Measurements from ENCODE around the gene PRSS3.
"Not testable (repeated sequence)": the region's sequence is repeated elsewhere in the genome, so short reads cannot be mapped to it uniquely, and the experiment has no call there.

The PRSS3 gene

GRCh38 chr9:33787839-33788238 is 7.5 kb upstream of the PRSS3 start:
- no peak for DNase-seq

- DNase-seq, result not testable (repeated sequence)
Measured at GRCh38 chr9:33789429-33789828, 5.9 kb upstream of the PRSS3 start.

DNA sequence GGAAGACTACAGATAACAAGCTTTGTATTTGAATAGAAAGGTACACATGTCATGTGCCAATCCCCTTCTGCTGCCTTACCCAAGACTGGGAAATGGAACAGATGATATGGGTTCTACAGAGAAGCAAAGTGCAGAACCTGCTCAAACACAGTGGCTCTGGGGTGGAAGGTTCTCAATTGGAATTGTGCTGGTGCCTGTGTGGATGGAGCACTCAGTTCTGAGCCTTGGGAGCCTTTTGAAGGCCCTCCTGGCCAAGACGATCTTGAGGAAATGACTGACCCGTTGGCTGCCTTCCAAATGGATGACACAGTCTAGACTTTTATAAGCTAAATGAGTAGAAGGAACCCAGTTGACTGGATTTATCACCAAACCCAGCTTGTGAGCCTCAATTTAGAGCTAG is 4.2 kb upstream of the PRSS3 start:
- no peak for DNase-seq

GRCh38 chr9:33793496-33793895 is 1.9 kb upstream of the PRSS3 start:
- not testable (repeated sequence) for DNase-seq

DNA sequence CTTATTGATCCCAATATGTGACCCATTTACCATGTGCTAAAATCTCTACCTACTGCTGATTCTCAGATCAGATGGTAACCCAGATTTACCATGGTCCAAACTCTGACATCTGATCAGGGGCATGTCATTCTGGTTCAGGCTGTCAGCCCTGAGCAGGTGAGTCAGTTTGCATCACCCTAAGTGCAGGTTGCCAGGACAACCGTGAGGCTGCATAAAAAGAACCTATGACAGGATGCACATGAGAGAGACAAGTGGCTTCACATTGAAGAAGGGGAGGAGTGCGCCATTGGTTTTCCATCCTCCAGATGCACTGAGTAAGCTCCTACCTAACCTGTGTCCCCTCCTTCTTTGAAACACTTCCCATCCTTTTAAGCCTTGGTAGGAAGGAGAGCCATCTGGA is 801 bp upstream of the PRSS3 start:
- no peak for DNase-seq

DNA sequence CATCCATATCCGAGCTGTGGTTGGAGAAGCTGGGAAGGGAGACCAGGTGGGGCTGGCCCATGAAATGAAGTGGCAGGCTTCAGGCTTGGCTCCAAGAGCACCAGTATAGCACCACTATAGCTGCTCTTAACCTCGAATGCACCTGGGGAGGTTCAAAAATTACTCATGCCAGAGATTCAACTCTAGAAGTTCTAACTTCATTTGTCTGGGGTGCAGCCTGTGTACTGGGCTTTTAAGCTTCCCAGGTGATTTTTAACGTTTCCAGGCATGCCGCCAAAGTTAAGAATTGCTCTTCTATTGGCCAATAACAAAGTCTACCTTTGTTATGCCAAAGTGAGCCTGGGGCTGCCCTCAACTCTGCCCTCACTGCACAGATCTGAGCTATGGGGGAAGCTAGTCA is 458 bp downstream of the PRSS3 start:
- DNase-seq, result no peak

GRCh38 chr9:33796679-33797078 is 1.3 kb downstream of the PRSS3 start:
- DNase-seq, result not testable (repeated sequence)

DNA sequence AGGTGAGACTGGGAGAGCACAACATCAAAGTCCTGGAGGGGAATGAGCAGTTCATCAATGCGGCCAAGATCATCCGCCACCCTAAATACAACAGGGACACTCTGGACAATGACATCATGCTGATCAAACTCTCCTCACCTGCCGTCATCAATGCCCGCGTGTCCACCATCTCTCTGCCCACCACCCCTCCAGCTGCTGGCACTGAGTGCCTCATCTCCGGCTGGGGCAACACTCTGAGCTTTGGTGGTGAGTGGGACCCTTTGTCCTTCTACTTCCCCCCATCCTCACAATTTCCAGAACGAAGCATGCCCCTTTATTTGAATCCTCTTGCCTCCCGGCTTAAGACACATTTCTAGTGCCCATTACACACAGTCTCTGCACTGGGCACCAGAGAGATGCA is 2.5 kb downstream of the PRSS3 start:
- no peak for DNase-seq

GRCh38 chr9:33798545-33798944 is 3.2 kb downstream of the PRSS3 start:
- no peak for DNase-seq

DNA sequence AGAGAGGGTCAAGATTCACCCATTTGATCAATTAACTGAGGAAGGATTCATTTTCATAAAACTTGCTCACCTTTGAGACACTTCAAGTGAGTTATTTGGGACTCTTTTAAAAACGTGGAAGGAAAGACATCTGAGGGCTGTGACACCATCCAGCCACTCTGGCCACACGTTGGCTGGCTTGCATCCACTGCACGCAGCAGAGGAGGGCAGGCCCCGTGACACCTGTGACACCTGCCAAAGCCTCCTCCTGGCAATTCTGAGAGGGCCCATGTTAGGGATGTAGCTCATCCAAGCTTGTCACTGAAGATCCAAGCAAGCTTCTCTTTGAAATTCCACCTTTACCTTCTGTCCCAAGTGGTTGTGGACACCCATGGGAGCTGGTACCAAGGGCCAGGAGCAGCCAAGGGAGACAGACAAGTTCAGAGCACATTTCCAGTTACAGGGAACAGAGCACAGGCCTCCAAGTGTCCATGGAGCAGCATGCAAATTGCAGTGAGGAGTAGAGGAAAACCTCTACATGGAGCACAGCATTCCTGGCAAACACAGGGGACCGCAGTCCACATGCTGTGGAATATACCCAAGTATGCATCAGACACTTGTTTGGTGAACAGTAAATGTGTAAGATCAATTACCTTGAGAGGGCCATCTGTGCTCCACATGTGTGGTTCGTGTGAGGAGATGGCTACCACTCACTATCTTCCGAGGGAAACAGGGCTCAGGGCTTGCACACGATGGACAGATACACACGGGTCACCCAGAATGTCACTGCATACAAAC is 4.8 kb downstream of the PRSS3 start:
- no peak for DNase-seq

DNA sequence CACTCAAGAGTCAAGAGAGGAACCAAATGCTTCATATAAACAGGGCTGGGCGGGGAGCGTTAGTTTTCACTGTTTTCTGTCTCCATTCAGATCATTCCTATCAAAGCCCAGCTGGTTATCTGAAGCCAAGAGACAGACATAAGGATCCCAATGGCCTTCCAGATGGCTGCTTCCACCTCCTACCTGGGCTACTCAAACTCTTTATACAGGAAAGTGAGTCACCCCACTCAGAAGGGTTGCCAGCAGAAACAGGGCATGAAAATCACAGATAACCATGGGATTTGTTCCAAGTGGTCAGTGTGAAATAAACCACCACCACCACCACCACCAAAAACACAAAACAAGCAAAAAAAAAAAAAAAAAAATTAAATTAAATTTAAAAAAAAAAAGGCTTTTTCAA is 5.5 kb downstream of the PRSS3 start:
- DNase-seq, result no peak

- DNase-seq, result not testable (repeated sequence)
Measured at GRCh38 chr9:33801943-33802500, 6.7 kb downstream of the PRSS3 start.

GRCh38 chr9:33804196-33804595 is 8.8 kb downstream of the PRSS3 start:
- DNase-seq, result not testable (repeated sequence)

DNA sequence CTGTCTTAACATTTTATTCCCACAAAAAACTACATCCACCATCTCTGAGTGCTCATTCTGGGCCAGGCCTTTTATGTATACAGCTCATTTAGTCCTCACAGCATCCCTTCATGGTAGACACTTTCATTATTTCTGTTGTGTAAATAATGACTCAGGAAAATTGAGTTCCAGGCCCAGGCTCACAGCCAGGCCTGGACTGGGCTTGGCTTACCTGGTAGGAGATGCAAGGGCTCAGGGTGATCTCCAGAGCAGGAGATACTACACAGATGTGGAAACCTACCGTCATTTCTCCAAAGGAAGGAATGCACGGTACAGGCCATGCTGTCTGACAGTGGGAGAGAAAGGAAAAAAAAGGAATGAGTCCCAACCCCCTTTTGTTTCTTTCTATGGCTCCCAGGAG is 11.8 kb downstream of the PRSS3 start:
- DNase-seq, result not testable (repeated sequence)

DNA sequence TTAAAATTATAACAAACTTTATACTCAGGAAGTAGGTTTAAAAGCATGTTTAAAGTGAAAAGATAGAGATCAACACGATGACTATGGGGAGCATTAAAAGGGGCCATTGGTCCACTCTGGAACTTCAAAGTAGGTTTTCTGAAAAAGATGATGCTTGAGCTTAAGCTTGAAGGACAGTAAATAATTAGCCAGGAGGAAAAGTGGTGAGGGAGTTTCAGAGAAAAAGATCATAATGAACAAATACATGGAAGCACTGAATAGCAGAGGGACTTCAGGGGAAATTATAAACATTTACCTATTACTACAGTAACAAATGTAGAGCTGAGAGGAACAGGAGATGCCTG is 13.6 kb downstream of the PRSS3 start:
- DNase-seq, result not testable (repeated sequence)

GRCh38 chr9:33809506-33809905 is 14.1 kb downstream of the PRSS3 start:
- no peak for DNase-seq

DNA sequence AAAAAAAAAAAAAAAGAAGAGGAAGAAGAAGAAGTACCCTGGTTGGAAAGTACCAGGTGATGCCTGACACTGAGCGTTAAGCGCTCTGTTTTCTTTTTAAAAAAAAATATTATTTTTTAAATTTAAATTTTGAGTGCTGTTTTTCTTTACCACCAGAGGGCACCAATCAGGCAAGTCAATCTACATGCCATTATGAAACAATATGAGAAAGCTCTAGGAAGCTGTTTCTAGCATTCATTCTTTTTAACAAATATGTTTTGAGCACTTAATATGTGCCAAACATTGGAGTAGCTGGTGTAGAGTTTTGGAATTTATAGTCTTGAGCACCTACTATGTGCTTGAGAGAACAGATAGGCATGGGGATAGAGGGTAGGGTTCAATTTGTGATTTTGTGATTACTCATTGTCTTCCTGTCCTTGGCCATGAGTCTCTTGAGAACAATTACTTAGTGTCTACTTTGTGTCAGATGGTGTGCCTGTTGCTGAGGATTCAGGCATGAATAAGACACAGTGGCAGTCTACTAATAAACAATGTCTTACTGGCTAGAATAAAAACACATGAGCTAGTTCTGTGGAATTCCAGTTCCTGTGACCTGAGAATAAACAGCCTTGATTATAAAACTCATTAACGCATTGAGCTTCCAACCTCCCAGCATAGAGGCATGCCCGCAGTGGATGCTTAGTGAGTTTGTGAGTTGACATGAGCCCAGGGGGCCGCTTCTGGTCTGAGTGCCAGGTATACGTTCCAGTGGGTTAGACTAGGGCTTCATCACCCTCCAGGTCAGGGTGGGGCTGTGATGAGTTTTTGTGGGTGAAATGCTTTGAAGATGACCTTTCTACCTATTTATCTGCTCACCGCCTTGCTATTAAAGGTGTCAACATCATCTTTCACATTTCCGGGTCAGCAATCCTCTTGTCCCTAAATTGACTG is 18.6 kb downstream of the PRSS3 start:
- DNase-seq, result no peak

- no peak for DNase-seq
Measured at GRCh38 chr9:33815781-33816180, 20.4 kb downstream of the PRSS3 start.

DNA sequence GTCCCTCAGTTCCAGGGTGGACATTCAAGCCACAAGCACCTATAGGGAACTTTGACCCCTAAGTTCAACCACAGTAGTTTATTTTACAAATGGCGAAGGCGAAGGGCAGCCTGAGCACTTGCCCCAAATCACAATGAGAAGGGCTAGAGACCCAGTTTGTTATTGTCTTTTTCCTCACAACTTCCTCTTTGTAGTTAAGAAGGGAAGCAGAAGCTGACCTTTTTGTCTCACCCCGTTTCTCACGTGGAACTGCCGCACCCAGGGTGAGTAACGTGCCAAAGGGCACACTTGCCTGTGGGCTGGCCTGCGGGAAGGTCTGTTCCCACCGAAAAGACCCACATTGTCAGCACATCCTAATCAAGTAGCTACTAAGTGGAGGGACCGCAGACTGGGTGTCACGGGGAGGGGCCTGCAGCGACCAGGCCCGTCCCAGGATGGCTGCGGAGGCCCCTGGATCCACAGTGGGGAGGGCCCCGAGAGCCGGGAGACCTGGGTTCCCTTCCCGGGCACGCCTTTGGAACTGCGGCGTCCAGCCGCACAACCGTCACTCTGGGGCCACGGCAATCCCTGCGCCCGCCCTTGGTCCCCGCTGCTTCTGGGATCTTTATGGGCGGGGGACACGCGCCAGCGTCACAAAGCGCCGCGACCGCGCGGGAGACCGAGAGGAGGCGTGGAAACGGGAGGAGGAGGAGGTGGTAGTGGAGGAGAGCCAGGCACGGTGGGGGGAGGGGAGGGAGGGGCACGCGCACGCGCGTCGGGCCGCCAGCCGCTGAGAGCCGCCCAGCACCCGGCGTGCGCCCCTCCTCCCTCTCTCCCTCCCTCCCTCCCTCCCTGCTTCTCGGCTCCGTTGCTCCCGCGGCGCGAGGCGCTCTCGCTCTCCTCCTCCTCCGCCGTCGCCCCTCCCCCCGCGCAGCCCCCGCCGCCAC is 21.2 kb downstream of the PRSS3 start, which contains the start of gene UBE2R2:
Gene UBE2R2, plus strand, starts transcription at position 834 of the 926 bp plus-strand sequence. CDS start 598 bp downstream, outside the sequence.
- peak; percentile 92 for DNase-seq

GRCh38 chr9:33817327-33818166 is 22.2 kb downstream of the PRSS3 start:
- DNase-seq, result peak; percentile 36

- no peak for DNase-seq
Measured at GRCh38 chr9:33818167-33818846, 22.9 kb downstream of the PRSS3 start.
